ENCODE measurements around the gene CCL28. TPM values are rescaled to one million over a fixed set of nuclear protein-coding genes. Genes with fewer than 3 reads are reported as not detected.
"Not testable (repeated sequence)": the region's sequence is repeated elsewhere in the genome, so short reads cannot be mapped to it uniquely, and the experiment has no call there.

Gene CCL28, protein sequence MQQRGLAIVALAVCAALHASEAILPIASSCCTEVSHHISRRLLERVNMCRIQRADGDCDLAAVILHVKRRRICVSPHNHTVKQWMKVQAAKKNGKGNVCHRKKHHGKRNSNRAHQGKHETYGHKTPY
- total RNA-seq = 100 to 1,000 TPM in 1 of 3 donors, 10 to 100 TPM in 2; 44.1 to 108 (median 91.1) TPM
- long read RNA-seq, donor 1, partial matches to known transcripts = 1 of 12 reads
- long read RNA-seq, donor 1, other reads (novel, unspliced or antisense) = 6 of 12 reads
- long read RNA-seq, donor 2, transcript CCL28-201 (3 exons, 3,126 nt) = major isoform, 32 of 49 reads
- long read RNA-seq, donor 2, partial matches to known transcripts = 0 of 49 reads
- long read RNA-seq, donor 2, other reads (novel, unspliced or antisense) = 17 of 49 reads

GRCh38 chr5:43412156-43412555, at the start of gene CCL28:
TSS of gene CCL28 (minus strand) at chr5:43412391. CDS start at chr5:43412316, 75 bp downstream.
- TF ChIP-seq, protein P1, sequence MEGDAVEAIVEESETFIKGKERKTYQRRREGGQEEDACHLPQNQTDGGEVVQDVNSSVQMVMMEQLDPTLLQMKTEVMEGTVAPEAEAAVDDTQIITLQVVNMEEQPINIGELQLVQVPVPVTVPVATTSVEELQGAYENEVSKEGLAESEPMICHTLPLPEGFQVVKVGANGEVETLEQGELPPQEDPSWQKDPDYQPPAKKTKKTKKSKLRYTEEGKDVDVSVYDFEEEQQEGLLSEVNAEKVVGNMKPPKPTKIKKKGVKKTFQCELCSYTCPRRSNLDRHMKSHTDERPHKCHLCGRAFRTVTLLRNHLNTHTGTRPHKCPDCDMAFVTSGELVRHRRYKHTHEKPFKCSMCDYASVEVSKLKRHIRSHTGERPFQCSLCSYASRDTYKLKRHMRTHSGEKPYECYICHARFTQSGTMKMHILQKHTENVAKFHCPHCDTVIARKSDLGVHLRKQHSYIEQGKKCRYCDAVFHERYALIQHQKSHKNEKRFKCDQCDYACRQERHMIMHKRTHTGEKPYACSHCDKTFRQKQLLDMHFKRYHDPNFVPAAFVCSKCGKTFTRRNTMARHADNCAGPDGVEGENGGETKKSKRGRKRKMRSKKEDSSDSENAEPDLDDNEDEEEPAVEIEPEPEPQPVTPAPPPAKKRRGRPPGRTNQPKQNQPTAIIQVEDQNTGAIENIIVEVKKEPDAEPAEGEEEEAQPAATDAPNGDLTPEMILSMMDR (IDR thresholded peaks at IDR 0.05) = no peak
- DNase-seq (peak; percentile 79 to 90 (median 82)), ATAC-seq (peak; percentile 80)
- H3K4me1 ChIP-seq (ENCODE audit: low read depth) = peaks cover 9% of the 10 kb centered on the region
- intact Hi-C loops (cut with DNase I, micrococcal nuclease) = no loop called here
- H3K9me3 ChIP-seq = no peaks in the 10 kb centered on the region
- no peaks in the 10 kb centered on the region for H3K36me3 ChIP-seq (ENCODE audit: low read depth)
- no peak within 1 kb of the TSS for H3K4me3 ChIP-seq

DNA sequence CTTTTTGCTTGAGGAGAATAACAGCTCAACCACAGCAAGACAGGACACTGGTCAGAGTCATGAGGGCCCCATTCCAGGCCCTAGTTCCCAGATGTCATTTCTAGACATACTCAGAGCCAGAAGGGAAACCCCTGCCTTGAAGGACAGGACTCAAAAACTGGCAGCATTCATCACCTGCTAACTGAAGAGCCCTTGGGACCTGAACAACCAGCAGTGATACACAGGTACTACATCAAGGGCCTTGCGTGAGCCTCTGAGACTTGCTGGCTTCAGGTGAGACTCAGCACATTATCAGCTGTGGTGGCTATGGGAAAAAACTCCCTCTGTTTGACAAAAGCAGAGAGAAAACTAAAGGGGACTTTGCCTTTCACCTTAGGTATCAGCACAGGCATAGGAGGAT, 48.9 kb upstream of the CCL28 start:
- intact Hi-C loops (cut with DNase I, micrococcal nuclease) = no loop called here
- TF ChIP-seq, protein P1 (IDR thresholded peaks at IDR 0.05) = no peak
- Histone ChIP-seq H3K9me3 (peaks cover 2% of the 10 kb centered on the region), H3K4me3 (no peak overlapping the region), H3K36me3 (ENCODE audit: low read depth) (no peaks in the 10 kb centered on the region), H3K4me1 (ENCODE audit: low read depth) (no peaks in the 10 kb centered on the region)
- no peak for ATAC-seq
- no peak for DNase-seq

GRCh38 chr5:43456556-43456955, 44.4 kb upstream of the CCL28 start:
- DNase-seq = no peak
- Histone ChIP-seq H3K4me3 (no peak overlapping the region), H3K4me1 (ENCODE audit: low read depth) (no peaks in the 10 kb centered on the region), H3K36me3 (ENCODE audit: low read depth) (no peaks in the 10 kb centered on the region), H3K9me3 (no peaks in the 10 kb centered on the region)
- TF ChIP-seq, protein P1 (IDR thresholded peaks at IDR 0.05) = no peak
- intact Hi-C loops (cut with DNase I, micrococcal nuclease) = no loop called here
- no peak for ATAC-seq

DNA sequence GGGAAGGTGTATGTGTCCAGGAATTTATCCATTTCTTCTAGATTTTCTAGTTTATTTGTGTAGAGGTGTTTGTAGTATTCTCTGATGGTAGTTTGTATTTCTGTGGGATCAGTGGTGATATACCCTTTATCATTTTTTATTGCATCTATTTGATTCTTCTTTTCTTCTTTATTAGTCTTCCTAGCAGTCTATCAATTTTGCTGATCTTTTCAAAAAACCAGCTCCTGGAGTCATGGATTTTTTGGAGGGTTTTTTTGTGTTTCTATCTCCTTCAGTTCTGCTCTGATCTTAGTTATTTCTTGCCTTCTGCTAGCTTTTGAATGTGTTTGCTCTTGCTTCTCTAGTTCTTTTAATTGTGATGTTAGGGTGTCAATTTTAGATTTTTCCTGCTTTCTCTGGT, 29.4 kb upstream of the CCL28 start:
- H3K36me3 ChIP-seq (ENCODE audit: low read depth); H3K4me3 ChIP-seq; intact Hi-C loops (cut with DNase I, micrococcal nuclease); H3K4me1 ChIP-seq (ENCODE audit: low read depth); ATAC-seq; DNase-seq: not testable (repeated sequence)
- H3K9me3 ChIP-seq = peaks cover 24% of the 10 kb centered on the region

DNA sequence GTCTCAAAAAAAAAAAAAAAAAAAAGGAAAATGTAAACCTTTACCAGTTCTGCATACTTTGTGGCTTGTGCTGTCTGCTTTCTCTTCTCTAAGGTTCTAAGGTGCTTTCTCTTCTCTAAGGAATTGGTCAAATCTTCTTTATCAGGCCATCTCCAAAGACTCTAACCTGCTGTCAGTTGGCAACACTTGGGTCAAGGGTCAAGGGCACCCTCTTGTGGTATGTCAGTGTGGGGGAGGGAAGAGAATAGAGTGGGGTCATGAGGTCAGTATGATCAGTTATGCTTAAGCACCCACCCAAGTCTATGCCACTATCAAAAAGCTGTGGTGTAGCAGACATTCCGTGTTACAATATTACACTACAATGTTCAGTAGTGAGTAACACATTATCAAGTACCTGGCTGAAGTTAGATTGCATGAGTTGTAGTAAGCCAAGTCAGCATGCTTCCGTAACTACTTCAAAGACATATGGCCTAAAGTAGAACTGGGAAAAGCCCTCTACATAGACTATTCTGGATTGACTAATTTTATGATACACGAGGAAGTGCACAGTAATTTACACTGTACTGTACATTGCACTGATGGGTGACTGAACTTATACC, 25.0 kb upstream of the CCL28 start:
- H3K4me3 ChIP-seq = no peak overlapping the region
- H3K36me3 ChIP-seq (ENCODE audit: low read depth) = no peaks in the 10 kb centered on the region
- DNase-seq (no peak), ATAC-seq (peak; percentile 48)
- intact Hi-C loops (cut with DNase I, micrococcal nuclease) = no loop called here
- H3K4me1 ChIP-seq (ENCODE audit: low read depth) = peaks cover 7% of the 10 kb centered on the region
- TF ChIP-seq, protein P1 (IDR thresholded peaks at IDR 0.05) = no peak
- H3K9me3 ChIP-seq = peaks cover 17% of the 10 kb centered on the region

DNA sequence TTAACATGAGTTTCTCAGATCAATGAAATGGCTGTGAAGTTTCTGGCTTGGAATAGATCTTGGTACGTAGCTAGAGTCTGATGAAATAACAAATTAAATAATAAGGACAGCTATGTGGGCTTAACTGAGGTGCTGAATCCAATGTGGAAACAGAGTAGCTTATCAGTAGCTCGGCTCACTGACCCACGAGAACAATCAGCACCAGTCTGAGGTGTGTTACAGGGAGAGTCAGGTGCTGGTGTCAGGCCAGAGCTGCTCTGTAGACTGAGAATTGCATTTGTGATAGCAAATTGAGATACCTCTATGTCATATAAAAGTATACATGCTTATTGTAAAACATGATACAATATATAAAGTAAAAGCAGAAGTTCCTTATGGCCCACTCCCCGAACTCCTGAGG, 21.2 kb upstream of the CCL28 start:
- intact Hi-C loops (cut with DNase I, micrococcal nuclease) = no loop called here
- H3K9me3 ChIP-seq = no peaks in the 10 kb centered on the region
- TF ChIP-seq, protein P1 (IDR thresholded peaks at IDR 0.05) = no peak
- DNase-seq = no peak
- ATAC-seq = peak; percentile 17
- H3K4me3 ChIP-seq = no peak overlapping the region
- H3K36me3 ChIP-seq (ENCODE audit: low read depth) = no peaks in the 10 kb centered on the region
- H3K4me1 ChIP-seq (ENCODE audit: low read depth) = peaks cover 14% of the 10 kb centered on the region
